Stimulated activated CD4-positive, alpha-beta T cell treated with anti-CD3 and anti-CD28 coated beads, TNF-alpha, amount 100 ng/mL, for 48 hours (primary cell): ENCODE results near the gene ANO3.
"Not testable (repeated sequence)": the region's sequence is repeated elsewhere in the genome, so short reads cannot be mapped to it uniquely, and the experiment has no call there.

Experiments used
- DNase-seq, 3 donors: peaks; one replicate each; pipeline ENCODE4 v3.0.0-alpha.2; 2020; ENCODE audit warnings: low read depth in 3 of 3

Gene ANO3

GRCh38 chr11:26573896-26574295, 242.0 kb downstream of the ANO3 start:
- no peak for DNase-seq

GRCh38 chr11:26575946-26576345, 244.0 kb downstream of the ANO3 start:
- DNase-seq, result no peak

GRCh38 chr11:26578998-26579661, 247.2 kb downstream of the ANO3 start:
- no peak for DNase-seq

- no peak for DNase-seq
Observed at GRCh38 chr11:26579683-26580082, 247.8 kb downstream of the ANO3 start.

- no peak for DNase-seq
Observed at GRCh38 chr11:26580929-26581328, 249.0 kb downstream of the ANO3 start.

- DNase-seq, result no peak
Observed at GRCh38 chr11:26583550-26583949, 251.6 kb downstream of the ANO3 start.

GRCh38 chr11:26584818-26585217, 252.9 kb downstream of the ANO3 start:
- no peak for DNase-seq

GRCh38 chr11:26587073-26587472, 255.1 kb downstream of the ANO3 start:
- DNase-seq, result no peak

- DNase-seq, result no peak
Observed at GRCh38 chr11:26593691-26594090, 261.8 kb downstream of the ANO3 start.

- DNase-seq, result not testable (repeated sequence)
Observed at GRCh38 chr11:26595207-26595865, 263.4 kb downstream of the ANO3 start.

- not testable (repeated sequence) for DNase-seq
Observed at GRCh38 chr11:26597049-26597689, 265.2 kb downstream of the ANO3 start.

GRCh38 chr11:26597899-26598298, 266.0 kb downstream of the ANO3 start:
- no peak for DNase-seq

GRCh38 chr11:26599425-26599824, 267.5 kb downstream of the ANO3 start:
- no peak for DNase-seq

- DNase-seq, result no peak
Observed at GRCh38 chr11:26599876-26600434, 268.0 kb downstream of the ANO3 start.

GRCh38 chr11:26607725-26608506, 276.0 kb downstream of the ANO3 start:
- DNase-seq, result no peak

GRCh38 chr11:26608507-26609146, 276.7 kb downstream of the ANO3 start:
- no peak for DNase-seq

GRCh38 chr11:26613759-26614158, 281.8 kb downstream of the ANO3 start:
- no peak for DNase-seq

GRCh38 chr11:26618441-26618840, 286.5 kb downstream of the ANO3 start:
- DNase-seq, result no peak

- no peak for DNase-seq
Observed at GRCh38 chr11:26620282-26621045, 288.5 kb downstream of the ANO3 start.

- no peak for DNase-seq
Observed at GRCh38 chr11:26621132-26621531, 289.2 kb downstream of the ANO3 start.

- no peak for DNase-seq
Observed at GRCh38 chr11:26622181-26622580, 290.3 kb downstream of the ANO3 start.
